Measurements from ENCODE around the gene PIK3IP1. TPM values are rescaled to one million over a fixed set of nuclear protein-coding genes. Genes with fewer than 3 reads are reported as not detected.

The PIK3IP1 gene
- total and polyA plus RNA-seq, 4 donors: 14.1 to 44.9 (median 29.2) TPM

DNA sequence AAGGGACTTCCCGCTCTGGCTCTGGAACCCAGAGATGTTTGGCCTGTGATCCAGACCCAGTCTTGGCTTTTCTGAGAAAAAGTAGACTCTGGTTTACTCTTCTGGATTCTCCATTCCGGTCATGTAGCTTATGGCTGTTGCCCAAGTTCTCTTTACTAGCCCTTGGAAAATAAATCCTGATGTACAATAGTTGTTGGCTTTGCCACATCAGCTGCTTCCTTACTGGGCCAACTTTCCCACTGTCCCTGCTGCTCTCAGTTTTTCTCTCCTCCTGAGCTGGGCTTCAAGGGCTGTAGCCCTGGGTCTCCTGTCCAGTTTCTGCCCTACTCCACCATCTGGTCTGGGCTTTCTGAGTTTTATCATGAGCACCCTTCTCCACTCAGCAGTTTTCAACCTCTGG lies 41.4 kb upstream of the PIK3IP1 start:
- no peak for ATAC-seq (ENCODE audit: low FRiP score)
- peak overlapping the region in 1 of 2 donors; percentile 10 for H3K27ac ChIP-seq (ENCODE audit: low read depth in 1 of 2, low read length in 2 of 2)

DNA sequence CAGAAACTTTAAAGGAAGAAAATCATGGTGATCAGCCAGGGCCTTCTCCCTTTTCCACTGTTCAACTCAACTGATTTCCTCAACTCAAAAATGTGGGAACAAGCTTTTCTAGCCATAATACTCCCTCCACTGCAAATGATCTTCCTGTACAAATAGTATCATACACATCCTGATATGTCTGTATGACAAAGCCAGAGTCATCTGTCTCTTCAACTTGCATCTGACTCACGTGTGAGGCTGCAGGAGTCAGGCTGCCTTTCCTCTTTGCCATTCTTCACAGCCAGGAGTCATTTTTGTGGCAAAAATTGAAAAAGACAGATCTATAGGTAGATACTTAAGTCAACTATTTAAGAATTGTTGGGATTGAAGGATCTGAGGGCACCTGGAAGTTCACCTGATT lies 40.6 kb upstream of the PIK3IP1 start:
- H3K27ac ChIP-seq (ENCODE audit: low read depth in 1 of 2, low read length in 2 of 2): no peak overlapping the region
- no peak overlapping the region for H3K4me3 ChIP-seq (ENCODE audit: low read length in 2 of 2)
- 66 to 79% methylated on average over 1 of the region's 1 CpG for WGBS, 2 donors
- DNase-seq: no peak
- no peaks in the 10 kb centered on the region for H3K4me1 ChIP-seq (ENCODE audit: control insufficient read depth in 1 of 2, insufficient read depth in 2 of 2, low read length in 2 of 2)
- H3K36me3 ChIP-seq (ENCODE audit: control insufficient read depth in 1 of 2, insufficient read depth in 2 of 2, low read length in 1 of 2): peaks cover 0 to 14% of the 10 kb centered on the region in 2 donors
- no peaks in the 10 kb centered on the region for H3K27me3 ChIP-seq (ENCODE audit: control insufficient read depth in 1 of 2, insufficient read depth in 2 of 2, low read length in 1 of 2)
- no peak for ATAC-seq (ENCODE audit: low FRiP score)
- no peaks in the 10 kb centered on the region for H3K9me3 ChIP-seq (ENCODE audit: control insufficient read depth, low read length)
- intact Hi-C loops (cut with DNase I): no loop called here

More for the DNA sequence above, 41.4 kb upstream of the PIK3IP1 start:
- Histone ChIP-seq H3K4me3 (ENCODE audit: low read length in 2 of 2) (no peak overlapping the region), H3K36me3 (ENCODE audit: control insufficient read depth in 1 of 2, insufficient read depth in 2 of 2, low read length in 1 of 2) (peaks cover 0 to 14% of the 10 kb centered on the region in 2 donors), H3K27me3 (ENCODE audit: control insufficient read depth in 1 of 2, insufficient read depth in 2 of 2, low read length in 1 of 2) (no peaks in the 10 kb centered on the region), H3K9me3 (ENCODE audit: control insufficient read depth, low read length) (no peaks in the 10 kb centered on the region), H3K4me1 (ENCODE audit: control insufficient read depth in 1 of 2, insufficient read depth in 2 of 2, low read length in 2 of 2) (no peaks in the 10 kb centered on the region)
- WGBS, 2 donors: 24 to 26% methylated on average over 2 of the region's 2 CpGs
- peak in 1 of 2 donors; percentile 3 for DNase-seq
- intact Hi-C loops (cut with DNase I): loop anchor here in 1 of 2 donors (2.0 kb wide), 1 partner anchor 55 kb away; no protein-coding TSS in a partner anchor

DNA sequence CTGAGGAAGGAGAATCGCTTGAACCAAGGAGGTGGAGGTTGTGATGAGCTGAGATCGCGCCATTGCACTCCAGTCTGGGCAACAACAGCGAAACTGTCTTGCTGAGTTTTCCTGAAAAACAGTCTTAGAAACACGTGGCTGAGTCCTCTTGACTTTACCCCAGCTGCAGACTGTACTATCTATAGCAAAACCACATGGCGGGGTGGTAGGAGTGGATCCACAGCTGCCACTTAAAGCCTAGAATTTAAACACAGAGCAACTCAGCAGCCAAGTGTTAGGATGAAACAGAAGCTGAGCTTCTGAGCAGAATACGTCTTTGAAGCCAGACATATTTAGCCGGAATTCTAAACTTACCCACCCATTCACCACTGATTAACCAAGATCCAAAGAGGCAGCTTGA lies 39.7 kb upstream of the PIK3IP1 start:
- Histone ChIP-seq H3K4me1 (ENCODE audit: control insufficient read depth in 1 of 2, insufficient read depth in 2 of 2, low read length in 2 of 2) (no peaks in the 10 kb centered on the region), H3K4me3 (ENCODE audit: low read length in 2 of 2) (no peak overlapping the region), H3K27ac (ENCODE audit: low read depth in 1 of 2, low read length in 2 of 2) (no peak overlapping the region), H3K27me3 (ENCODE audit: control insufficient read depth in 1 of 2, insufficient read depth in 2 of 2, low read length in 1 of 2) (no peaks in the 10 kb centered on the region), H3K36me3 (ENCODE audit: control insufficient read depth in 1 of 2, insufficient read depth in 2 of 2, low read length in 1 of 2) (peaks cover 0 to 12% of the 10 kb centered on the region in 2 donors), H3K9me3 (ENCODE audit: control insufficient read depth, low read length) (no peaks in the 10 kb centered on the region)
- ATAC-seq (ENCODE audit: low FRiP score): no peak
- no peak for DNase-seq
- 93 to 94% methylated on average over 8 of the region's 8 CpGs for WGBS, 2 donors
- intact Hi-C loops (cut with DNase I): no loop called here

DNA sequence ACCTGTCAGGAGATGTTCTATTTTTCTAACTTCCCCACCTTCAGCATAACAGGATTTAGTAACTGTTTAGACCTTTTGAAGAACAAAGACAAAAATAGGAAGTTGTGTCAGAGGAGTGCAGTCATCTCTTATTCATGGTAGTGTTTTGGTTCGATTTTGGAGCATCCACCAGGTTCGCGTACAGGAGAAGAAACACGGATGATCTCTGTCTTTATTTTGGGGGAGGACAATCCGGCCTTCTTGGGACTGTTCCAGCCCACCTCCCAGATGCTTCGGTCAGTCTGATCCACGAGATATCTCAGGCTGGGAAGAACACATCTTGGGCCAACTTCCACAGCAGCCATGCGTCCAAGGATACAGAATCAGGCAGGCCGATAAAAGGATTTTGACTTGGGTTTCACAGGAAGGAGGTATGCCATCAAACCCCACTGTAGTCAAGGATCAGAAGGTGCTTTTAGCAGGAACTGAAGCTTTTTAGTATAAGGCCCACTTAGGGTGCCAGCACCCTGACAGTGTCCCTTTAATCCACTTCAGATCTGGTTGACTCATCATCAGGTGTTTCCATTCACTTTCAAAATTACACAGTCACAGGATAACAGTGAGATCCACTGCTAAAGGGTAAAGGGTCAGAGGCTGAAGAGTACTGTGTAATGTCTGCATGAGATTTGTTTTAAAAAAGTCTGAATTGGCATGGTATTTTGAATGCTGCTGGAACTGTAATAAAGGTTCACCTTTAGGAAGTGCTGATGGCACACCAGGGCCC lies 37.3 kb upstream of the PIK3IP1 start:
- no peaks in the 10 kb centered on the region for H3K9me3 ChIP-seq (ENCODE audit: control insufficient read depth, low read length)
- H3K36me3 ChIP-seq (ENCODE audit: control insufficient read depth in 1 of 2, insufficient read depth in 2 of 2, low read length in 1 of 2): peaks cover 0 to 8% of the 10 kb centered on the region in 2 donors
- no peaks in the 10 kb centered on the region for H3K27me3 ChIP-seq (ENCODE audit: control insufficient read depth in 1 of 2, insufficient read depth in 2 of 2, low read length in 1 of 2)
- DNase-seq (no peak), ATAC-seq (ENCODE audit: low FRiP score) (no peak)
- 84 to 85% methylated on average over 9 of the region's 9 CpGs for WGBS, 2 donors
- H3K4me3 ChIP-seq (ENCODE audit: low read length in 2 of 2): no peak overlapping the region
- no peak overlapping the region for H3K27ac ChIP-seq (ENCODE audit: low read depth in 1 of 2, low read length in 2 of 2)
- intact Hi-C loops (cut with DNase I): no loop called here
- no peaks in the 10 kb centered on the region for H3K4me1 ChIP-seq (ENCODE audit: control insufficient read depth in 1 of 2, insufficient read depth in 2 of 2, low read length in 2 of 2)

DNA sequence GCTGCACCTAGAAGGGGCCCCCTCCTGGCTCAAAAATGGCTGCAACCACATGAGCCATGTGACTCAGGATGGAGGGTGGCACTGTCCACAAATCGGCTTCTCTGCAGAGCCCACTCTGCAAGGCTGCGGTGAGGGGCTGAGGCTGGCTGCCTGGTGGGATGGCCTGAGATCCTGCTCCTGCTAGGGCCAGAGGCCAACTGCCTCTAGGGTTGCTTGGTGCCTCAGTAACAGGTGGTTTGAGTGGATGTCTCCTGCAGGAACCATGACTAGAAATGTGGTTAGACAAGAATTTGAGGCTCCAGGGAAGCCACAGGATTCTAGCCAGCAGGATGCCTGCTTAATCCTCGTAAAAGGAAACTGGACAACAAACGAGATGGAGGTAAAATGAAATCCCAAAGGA lies 36.7 kb upstream of the PIK3IP1 start:
- Histone ChIP-seq H3K27ac (ENCODE audit: low read depth in 1 of 2, low read length in 2 of 2) (no peak overlapping the region), H3K27me3 (ENCODE audit: control insufficient read depth in 1 of 2, insufficient read depth in 2 of 2, low read length in 1 of 2) (no peaks in the 10 kb centered on the region), H3K36me3 (ENCODE audit: control insufficient read depth in 1 of 2, insufficient read depth in 2 of 2, low read length in 1 of 2) (peaks cover 0 to 5% of the 10 kb centered on the region in 2 donors), H3K9me3 (ENCODE audit: control insufficient read depth, low read length) (no peaks in the 10 kb centered on the region), H3K4me3 (ENCODE audit: low read length in 2 of 2) (no peak overlapping the region), H3K4me1 (ENCODE audit: control insufficient read depth in 1 of 2, insufficient read depth in 2 of 2, low read length in 2 of 2) (no peaks in the 10 kb centered on the region)
- intact Hi-C loops (cut with DNase I): no loop called here
- 84 to 85% methylated on average over 4 of the region's 4 CpGs for WGBS, 2 donors
- ATAC-seq (ENCODE audit: low FRiP score) (no peak), DNase-seq (no peak)

DNA sequence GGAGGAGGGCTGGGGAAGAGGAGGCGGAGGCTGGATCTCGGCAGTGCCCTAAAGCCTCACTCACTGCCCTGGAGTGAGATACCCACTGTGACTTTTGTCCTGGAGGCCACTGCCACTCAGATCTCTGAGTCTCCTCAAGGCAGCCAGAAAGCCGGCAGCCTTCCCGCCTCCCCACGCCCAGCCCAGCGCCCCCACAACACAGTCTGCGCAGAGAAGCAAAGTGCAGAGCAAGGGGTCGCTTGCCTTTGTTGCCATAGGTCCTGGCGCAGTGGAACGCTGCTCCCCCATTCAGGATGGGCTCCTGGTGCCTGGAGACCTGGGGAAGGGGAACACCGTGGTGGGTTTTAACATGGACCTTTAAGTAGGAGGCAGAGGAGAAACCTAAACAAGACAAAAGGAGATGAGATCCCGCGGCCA lies 36.3 kb upstream of the PIK3IP1 start:
- intact Hi-C loops (cut with DNase I): no loop called here

DNA sequence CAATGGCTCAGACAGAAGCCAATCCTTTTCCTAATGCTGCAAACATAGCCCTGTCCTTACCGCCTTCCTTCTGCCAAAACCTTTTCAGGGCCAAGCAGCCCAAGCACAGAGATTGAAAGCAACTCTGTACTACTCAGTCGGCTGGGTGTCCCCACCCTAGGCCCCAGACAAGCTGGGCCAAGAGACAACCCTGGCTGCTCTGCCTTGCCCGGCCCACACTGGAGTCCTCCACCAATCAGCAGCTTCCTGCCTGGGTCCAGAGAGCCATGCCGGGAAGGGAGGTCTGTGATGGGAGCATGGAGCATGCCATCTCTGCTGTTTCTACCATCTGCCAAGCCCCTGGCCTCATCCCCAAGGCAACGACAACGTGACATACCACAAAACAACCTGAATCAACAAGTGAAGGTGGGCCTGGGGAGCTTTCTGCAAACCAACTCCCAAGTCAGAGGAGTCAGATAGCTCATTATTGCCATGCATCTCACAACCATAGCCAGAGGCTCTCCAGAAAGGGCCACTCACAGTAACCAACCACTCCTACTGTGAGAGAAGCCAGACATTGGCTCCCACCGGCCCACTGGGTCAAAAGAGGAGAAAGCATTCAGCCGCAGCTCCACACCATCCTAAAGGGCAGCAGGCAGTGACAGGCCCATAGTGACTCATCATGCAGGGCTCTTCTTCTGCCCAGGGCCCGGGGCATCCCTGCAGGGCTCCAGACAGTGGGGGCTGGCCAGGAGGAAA lies 35.7 kb upstream of the PIK3IP1 start:
- 82 to 85% methylated on average over 8 to 9 of the region's 9 CpGs for WGBS, 2 donors
- Histone ChIP-seq H3K4me1 (ENCODE audit: control insufficient read depth in 1 of 2, insufficient read depth in 2 of 2, low read length in 2 of 2) (no peaks in the 10 kb centered on the region), H3K27ac (ENCODE audit: low read depth in 1 of 2, low read length in 2 of 2) (no peak overlapping the region), H3K9me3 (ENCODE audit: control insufficient read depth, low read length) (no peaks in the 10 kb centered on the region), H3K4me3 (ENCODE audit: low read length in 2 of 2) (no peak overlapping the region), H3K36me3 (ENCODE audit: control insufficient read depth in 1 of 2, insufficient read depth in 2 of 2, low read length in 1 of 2) (peaks cover 0 to 3% of the 10 kb centered on the region in 2 donors), H3K27me3 (ENCODE audit: control insufficient read depth in 1 of 2, insufficient read depth in 2 of 2, low read length in 1 of 2) (no peaks in the 10 kb centered on the region)
- peak in 1 of 2 donors; percentile 61 for DNase-seq
- peak; percentile 75 for ATAC-seq (ENCODE audit: low FRiP score)
- intact Hi-C loops (cut with DNase I): no loop called here

More for the DNA sequence above, 36.3 kb upstream of the PIK3IP1 start:
- no peak overlapping the region for H3K4me3 ChIP-seq (ENCODE audit: low read length in 2 of 2)
- ATAC-seq (ENCODE audit: low FRiP score) (no peak), DNase-seq (no peak)
- no peaks in the 10 kb centered on the region for H3K4me1 ChIP-seq (ENCODE audit: control insufficient read depth in 1 of 2, insufficient read depth in 2 of 2, low read length in 2 of 2)
- 93 to 94% methylated on average over 13 of the region's 13 CpGs for WGBS, 2 donors
- H3K36me3 ChIP-seq (ENCODE audit: control insufficient read depth in 1 of 2, insufficient read depth in 2 of 2, low read length in 1 of 2): peaks cover 0 to 3% of the 10 kb centered on the region in 2 donors
- H3K9me3 ChIP-seq (ENCODE audit: control insufficient read depth, low read length): no peaks in the 10 kb centered on the region
- no peaks in the 10 kb centered on the region for H3K27me3 ChIP-seq (ENCODE audit: control insufficient read depth in 1 of 2, insufficient read depth in 2 of 2, low read length in 1 of 2)
- no peak overlapping the region for H3K27ac ChIP-seq (ENCODE audit: low read depth in 1 of 2, low read length in 2 of 2)

DNA sequence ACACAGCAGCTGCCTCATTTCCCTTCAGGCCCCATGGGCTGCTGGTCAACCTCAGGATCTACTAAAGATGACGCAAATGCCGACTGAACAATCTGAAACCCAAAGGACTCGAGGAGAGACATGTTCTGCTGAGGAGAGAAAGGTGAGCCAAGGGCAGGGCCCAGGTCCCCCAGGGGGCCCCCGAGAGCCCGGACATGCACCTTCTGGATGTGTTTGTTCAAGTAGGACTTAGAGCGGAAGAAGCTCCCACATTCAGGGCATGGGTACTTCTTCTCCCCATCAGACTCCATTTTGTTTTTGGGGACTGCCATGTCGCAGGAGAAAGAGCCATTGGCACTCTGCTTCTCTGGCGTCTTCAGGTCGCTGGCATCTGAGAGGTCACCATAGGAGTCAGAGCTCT lies 34.6 kb upstream of the PIK3IP1 start:
- H3K27me3 ChIP-seq (ENCODE audit: control insufficient read depth in 1 of 2, insufficient read depth in 2 of 2, low read length in 1 of 2): no peaks in the 10 kb centered on the region
- no peak overlapping the region for H3K27ac ChIP-seq (ENCODE audit: low read depth in 1 of 2, low read length in 2 of 2)
- no peaks in the 10 kb centered on the region for H3K9me3 ChIP-seq (ENCODE audit: control insufficient read depth, low read length)
- WGBS, 2 donors: 94% methylated on average over 9 of the region's 9 CpGs
- no peak overlapping the region for H3K4me3 ChIP-seq (ENCODE audit: low read length in 2 of 2)
- H3K4me1 ChIP-seq (ENCODE audit: control insufficient read depth in 1 of 2, insufficient read depth in 2 of 2, low read length in 2 of 2): no peaks in the 10 kb centered on the region
- intact Hi-C loops (cut with DNase I): no loop called here
- H3K36me3 ChIP-seq (ENCODE audit: control insufficient read depth in 1 of 2, insufficient read depth in 2 of 2, low read length in 1 of 2): no peaks in the 10 kb centered on the region
- ATAC-seq (ENCODE audit: low FRiP score) (no peak), DNase-seq (no peak)
